ENCODE data around the gene ATP8B3. TPM values are rescaled to one million over a fixed set of nuclear protein-coding genes. Genes with fewer than 3 reads are reported as not detected.

The ATP8B3 gene
- total and polyA plus RNA-seq, 2 of the 13 experiments (the other 11 are each of a cell fraction or from before 2014, with no cell fraction given) = 2.6 to 5.9 TPM

DNA sequence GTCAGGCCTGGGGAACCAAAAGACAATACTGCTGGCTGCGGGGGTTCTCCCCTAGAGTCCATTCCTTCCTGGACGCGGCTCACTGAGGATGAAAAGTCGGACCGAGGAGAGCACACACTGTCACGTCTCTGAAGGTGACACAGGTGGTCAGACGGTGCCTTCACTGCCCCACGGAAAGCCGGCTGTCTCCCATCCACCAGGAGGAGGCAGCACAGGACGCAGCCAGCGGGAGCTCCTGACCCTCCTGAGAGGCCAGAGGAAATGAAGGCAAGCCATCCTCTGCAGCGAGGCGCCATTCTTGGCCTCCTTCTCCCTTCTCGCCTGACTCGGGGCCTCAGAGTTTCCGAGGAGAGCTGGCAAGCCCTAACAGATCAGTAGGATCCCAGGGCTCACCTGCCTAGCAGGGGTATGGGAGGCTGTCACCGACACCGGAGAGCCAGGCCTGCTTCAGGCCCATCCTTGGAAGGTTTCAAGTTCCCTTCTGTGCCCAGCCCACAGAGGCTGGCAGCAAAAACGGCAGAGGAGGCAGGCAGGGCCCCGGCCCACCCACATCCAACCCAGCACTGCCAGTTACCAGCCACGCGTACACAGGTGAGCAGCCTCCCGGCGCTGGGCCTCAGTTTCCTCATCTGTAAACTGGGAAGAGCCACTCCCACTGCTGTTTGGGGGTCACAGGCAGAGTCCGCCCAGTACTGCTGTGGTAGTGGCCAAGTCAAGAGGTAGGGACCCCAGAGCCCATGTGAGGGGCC lies 31.7 kb upstream of the ATP8B3 start:
- DNase-seq (ENCODE audit: low spot score) (no peak), FAIRE-seq (no peak), ATAC-seq (no peak)
- Histone ChIP-seq H3K9me3 (ENCODE audit: low read length) (no peaks in the 10 kb centered on the region), H4K20me1 (ENCODE audit: insufficient read depth, low read length) (peaks cover 35% of the 10 kb centered on the region; the same call in 1 of the 2 replicates), H2AFZ (ENCODE audit: low read length) (no peak overlapping the region), H3K27me3 (ENCODE audit: control insufficient read depth in 1 of 2, insufficient read depth in 2 of 2, low read length in 2 of 2) (no peaks in the 10 kb centered on the region; a peak in 1 of 5 replicates), H3K4me3 (replicated peaks in 1 of 3; ENCODE audit: insufficient read depth in 1 of 3, low read depth in 2 of 3, low read length in 3 of 3) (no peak overlapping the region), H3K4me1 (ENCODE audit: insufficient read depth, low read length) (peaks cover 58% of the 10 kb centered on the region), H3K4me2 (ENCODE audit: low read depth, low read length) (no peak overlapping the region), H3K36me3 (replicated peaks in 1 of 2; ENCODE audit: control insufficient read depth in 1 of 2, insufficient read depth in 2 of 2, low read length in 2 of 2) (peaks cover 2 to 19% of the 10 kb centered on the region in 2 experiments; a peak in 2 of 5 replicates), H3K27ac (ENCODE audit: extremely low read length, insufficient read depth, low read length) (no peak overlapping the region), H3K9ac (ENCODE audit: insufficient read depth, low read depth, low read length) (no peak overlapping the region), H3K79me2 (ENCODE audit: insufficient read depth, low read length) (peaks cover 76% of the 10 kb centered on the region)
- POLR2A ChIA-PET = no interaction called here
- no TSS peak for BruUV-seq (replicated peaks)
- TF ChIP-seq ZBTB33 (CRISPR knock-in tag; IDR thresholded peaks at IDR 0.05) (peak; percentile 91), AGO2 (optimal IDR thresholded peaks at IDR 0.05; ENCODE audit: low read depth, low read length) (peak; percentile 8), RFXAP (CRISPR knock-in tag; IDR thresholded peaks at IDR 0.05; ENCODE audit: borderline replicate concordance) (no peak), ATF7-NPFF (CRISPR knock-in tag; IDR thresholded peaks at IDR 0.05; ENCODE audit: low read depth) (no peak), HNRNPLL (IDR thresholded peaks at IDR 0.05; ENCODE audit: low read depth, low read length, poor library complexity, severe bottlenecking) (no peak), ZBTB38 (CRISPR knock-in tag; IDR thresholded peaks at IDR 0.05) (peak; percentile 67), RBM22 (optimal IDR thresholded peaks at IDR 0.05; ENCODE audit: low read length) (peak; percentile 39)
- TF ChIP-seq, protein P1, sequence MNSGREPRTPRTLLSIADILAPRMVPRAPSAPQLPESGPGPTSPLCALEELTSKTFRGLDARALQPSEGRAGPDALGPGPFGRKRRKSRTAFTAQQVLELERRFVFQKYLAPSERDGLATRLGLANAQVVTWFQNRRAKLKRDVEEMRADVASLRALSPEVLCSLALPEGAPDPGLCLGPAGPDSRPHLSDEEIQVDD (CRISPR knock-in tag; IDR thresholded peaks at IDR 0.05; ENCODE audit: borderline replicate concordance) = no peak
- TF ChIP-seq, protein P2, sequence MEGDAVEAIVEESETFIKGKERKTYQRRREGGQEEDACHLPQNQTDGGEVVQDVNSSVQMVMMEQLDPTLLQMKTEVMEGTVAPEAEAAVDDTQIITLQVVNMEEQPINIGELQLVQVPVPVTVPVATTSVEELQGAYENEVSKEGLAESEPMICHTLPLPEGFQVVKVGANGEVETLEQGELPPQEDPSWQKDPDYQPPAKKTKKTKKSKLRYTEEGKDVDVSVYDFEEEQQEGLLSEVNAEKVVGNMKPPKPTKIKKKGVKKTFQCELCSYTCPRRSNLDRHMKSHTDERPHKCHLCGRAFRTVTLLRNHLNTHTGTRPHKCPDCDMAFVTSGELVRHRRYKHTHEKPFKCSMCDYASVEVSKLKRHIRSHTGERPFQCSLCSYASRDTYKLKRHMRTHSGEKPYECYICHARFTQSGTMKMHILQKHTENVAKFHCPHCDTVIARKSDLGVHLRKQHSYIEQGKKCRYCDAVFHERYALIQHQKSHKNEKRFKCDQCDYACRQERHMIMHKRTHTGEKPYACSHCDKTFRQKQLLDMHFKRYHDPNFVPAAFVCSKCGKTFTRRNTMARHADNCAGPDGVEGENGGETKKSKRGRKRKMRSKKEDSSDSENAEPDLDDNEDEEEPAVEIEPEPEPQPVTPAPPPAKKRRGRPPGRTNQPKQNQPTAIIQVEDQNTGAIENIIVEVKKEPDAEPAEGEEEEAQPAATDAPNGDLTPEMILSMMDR (CRISPR knock-in tag; IDR thresholded peaks at IDR 0.05) = peak; percentile 32; the same call in 1 of the 2 replicates
- TF ChIP-seq, protein P3, sequence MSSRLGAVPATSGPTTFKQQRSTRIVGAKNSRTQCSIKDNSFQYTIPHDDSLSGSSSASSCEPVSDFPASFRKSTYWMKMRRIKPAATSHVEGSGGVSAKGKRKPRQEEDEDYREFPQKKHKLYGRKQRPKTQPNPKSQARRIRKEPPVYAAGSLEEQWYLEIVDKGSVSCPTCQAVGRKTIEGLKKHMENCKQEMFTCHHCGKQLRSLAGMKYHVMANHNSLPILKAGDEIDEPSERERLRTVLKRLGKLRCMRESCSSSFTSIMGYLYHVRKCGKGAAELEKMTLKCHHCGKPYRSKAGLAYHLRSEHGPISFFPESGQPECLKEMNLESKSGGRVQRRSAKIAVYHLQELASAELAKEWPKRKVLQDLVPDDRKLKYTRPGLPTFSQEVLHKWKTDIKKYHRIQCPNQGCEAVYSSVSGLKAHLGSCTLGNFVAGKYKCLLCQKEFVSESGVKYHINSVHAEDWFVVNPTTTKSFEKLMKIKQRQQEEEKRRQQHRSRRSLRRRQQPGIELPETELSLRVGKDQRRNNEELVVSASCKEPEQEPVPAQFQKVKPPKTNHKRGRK (CRISPR knock-in tag; IDR thresholded peaks at IDR 0.05) = no peak
- intact Hi-C loops (cut with micrococcal nuclease; ENCODE audit: unreplicated experiment) (no loop called here), in situ Hi-C loops (cut with HindIII; ENCODE audit: extremely low pct_ligation_motif_present, low pct_unique_long_range_greater_than_20kb) (no loop called here)
- CTCF ChIA-PET (ENCODE audit: low intra/inter-chr PET ratio, low total read pairs) = no interaction called here
- 87% methylated on average over 9 of the region's 25 CpGs for WGBS (ENCODE audit: low lambda C conversion rate)
